Mesenchymal stem cell (in vitro differentiated cells and primary cell): ENCODE measurements around the gene METTL9.

Experiments used
- DNase-seq: peaks from one replicate; pipeline ENCODE4 v3.0.0-alpha.2; 2013
- H2AFZ ChIP-seq: one replicate; pipeline ENCODE4 v1.6.1; 2013; ENCODE audit warnings: low read depth, mild to moderate bottlenecking, control low read depth, inconsistent platforms, low read length, moderate library complexity
- H2AK5ac ChIP-seq: 2 replicates; pipeline ENCODE4 v1.6.1; 2013; ENCODE audit warnings: low read length, moderate library complexity, mild to moderate bottlenecking, inconsistent platforms; ENCODE audit not compliant: severe bottlenecking
- H2BK120ac ChIP-seq: one replicate; pipeline ENCODE4 v1.6.1; 2013; ENCODE audit warnings: low read depth, mild to moderate bottlenecking, inconsistent platforms, low read length, moderate library complexity
- H2BK12ac ChIP-seq, 2 experiments: one replicate each; pipeline ENCODE4 v1.6.1; 2013; ENCODE audit warnings: inconsistent platforms in 2 of 2, low read length in 2 of 2, mild to moderate bottlenecking in 2 of 2, moderate library complexity in 2 of 2, control low read depth in 1 of 2
- H2BK15ac ChIP-seq: one replicate; pipeline ENCODE4 v1.6.1; 2013; ENCODE audit warnings: mild to moderate bottlenecking, low read depth, inconsistent platforms; ENCODE audit not compliant: poor library complexity, severe bottlenecking
- H2BK5ac ChIP-seq: 2 replicates; pipeline ENCODE4 v1.6.1; 2013; ENCODE audit warnings: low read depth, mild to moderate bottlenecking, low read length, control low read depth, inconsistent platforms; ENCODE audit not compliant: poor library complexity, severe bottlenecking
- H3K14ac ChIP-seq, 2 experiments: one replicate each; pipeline ENCODE4 v1.6.1; 2013; ENCODE audit warnings: inconsistent platforms in 2 of 2, low read length in 2 of 2, control low read depth in 1 of 2, mild to moderate bottlenecking in 1 of 2, moderate library complexity in 1 of 2
- H3K18ac ChIP-seq, 2 experiments: one replicate each; pipeline ENCODE4 v1.6.1; 2013; ENCODE audit warnings: inconsistent platforms in 2 of 2, low read length in 2 of 2, control low read depth in 1 of 2, low read depth in 1 of 2, mild to moderate bottlenecking in 1 of 2
- H3K23ac ChIP-seq, 2 experiments: one replicate each; pipeline ENCODE4 v1.6.1; 2013; ENCODE audit warnings: inconsistent platforms in 2 of 2, low read length in 2 of 2, mild to moderate bottlenecking in 2 of 2, moderate library complexity in 2 of 2, control low read depth in 1 of 2
- H3K27ac ChIP-seq: 2 replicates; pipeline ENCODE4 v1.5.1; 2013; ENCODE audit warnings: mild to moderate bottlenecking, moderate library complexity, low read length, control low read depth, inconsistent platforms; ENCODE audit not compliant: poor library complexity, severe bottlenecking
- H3K27me3 ChIP-seq, 2 experiments: 2 replicates each; pipeline versions ENCODE4 v1.6.1 to v1.7.0; 2013; ENCODE audit warnings: low read length in 2 of 2, mild to moderate bottlenecking in 2 of 2, moderate library complexity in 2 of 2, control low read depth in 1 of 2, inconsistent platforms in 1 of 2; ENCODE audit not compliant: control insufficient read depth in 1 of 2, insufficient read depth in 1 of 2
- H3K36me3 ChIP-seq, 2 experiments: 2 replicates each; pipeline versions ENCODE4 v1.6.1 to v1.7.0; 2013; ENCODE audit warnings: low read length in 2 of 2, control low read depth in 1 of 2, inconsistent platforms in 1 of 2, low read depth in 1 of 2, mild to moderate bottlenecking in 1 of 2; ENCODE audit not compliant: insufficient read depth in 2 of 2, control insufficient read depth in 1 of 2
- H3K4ac ChIP-seq, 2 experiments: one replicate each; pipeline ENCODE4 v1.6.1; 2013; ENCODE audit warnings: inconsistent platforms in 2 of 2, low read length in 2 of 2, mild to moderate bottlenecking in 2 of 2, moderate library complexity in 2 of 2, control low read depth in 1 of 2, low read depth in 1 of 2
- H3K4me1 ChIP-seq: 2 replicates; pipeline ENCODE4 v1.6.1; 2013; ENCODE audit warnings: low read depth, low read length, control low read depth; ENCODE audit not compliant: control insufficient read depth, insufficient read depth
- H3K4me2 ChIP-seq: 2 replicates; pipeline ENCODE4 v1.6.1; 2013; ENCODE audit warnings: low read length, mild to moderate bottlenecking, inconsistent platforms; ENCODE audit not compliant: poor library complexity, severe bottlenecking
- H3K4me3 ChIP-seq, 2 experiments: 2 replicates each; pipeline versions ENCODE4 v1.5.1 to v1.7.0; 2013; ENCODE audit warnings: low read length in 2 of 2, mild to moderate bottlenecking in 2 of 2, control low read depth in 1 of 2, low read depth in 1 of 2; ENCODE audit not compliant: insufficient read depth in 1 of 2
- H3K79me1 ChIP-seq: replicated peaks from 2 replicates; pipeline ENCODE4 v1.6.1; 2013; ENCODE audit warnings: mild to moderate bottlenecking, control low read depth, low read length, inconsistent platforms; ENCODE audit not compliant: poor library complexity, severe bottlenecking
- H3K9ac ChIP-seq: 2 replicates; pipeline ENCODE4 v1.7.0; 2013; ENCODE audit warnings: mild to moderate bottlenecking, low read length, moderate library complexity
- H3K9me3 ChIP-seq: 2 replicates; pipeline ENCODE4 v1.7.0; 2013; ENCODE audit warnings: mild to moderate bottlenecking, low read length; ENCODE audit not compliant: control insufficient read depth
- H4K8ac ChIP-seq: one replicate; pipeline ENCODE4 v1.6.1; 2013; ENCODE audit warnings: inconsistent platforms, mild to moderate bottlenecking, low read length, moderate library complexity
- H4K91ac ChIP-seq: one replicate; pipeline ENCODE4 v1.6.1; 2013; ENCODE audit warnings: mild to moderate bottlenecking, low read length, inconsistent platforms
- WGBS: methylation state at CpG from one replicate; pipeline ENCODE4 v1.1.7; 2013; ENCODE audit warnings: mixed read lengths; 5-methylcytosine and 5-hydroxymethylcytosine counted together

The METTL9 gene

DNA sequence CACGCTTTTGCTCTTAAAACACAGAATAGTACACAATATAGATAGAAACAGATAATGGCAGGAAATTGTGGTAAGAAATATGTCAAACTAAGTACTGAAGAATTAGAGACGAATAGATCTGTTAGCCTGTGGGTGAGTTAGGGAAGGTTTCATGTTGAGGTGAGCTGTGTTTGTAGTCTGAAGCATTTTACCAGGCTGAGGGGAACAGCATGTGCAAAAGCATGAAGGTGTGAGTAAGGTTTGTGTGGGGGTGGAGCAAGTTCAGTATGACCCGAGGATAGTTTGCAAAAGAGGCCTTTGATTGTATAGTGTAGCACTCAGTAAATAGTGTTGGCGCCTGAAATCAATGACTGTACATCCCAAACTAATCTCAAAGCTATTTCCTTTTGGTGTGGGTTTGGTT, 39.2 kb downstream of the METTL9 start:
- Histone ChIP-seq H3K4me1 (peaks cover 3% of the 10 kb centered on the region), H2BK15ac (no peak overlapping the region), H4K91ac (no peak overlapping the region), H3K4me2 (no peak overlapping the region), H2BK5ac (no peak overlapping the region), H3K4me3 (no peak overlapping the region), H4K8ac (no peak overlapping the region), H2AFZ (no peak overlapping the region), H3K4ac (no peak overlapping the region), H3K27me3 (no peaks in the 10 kb centered on the region), H3K27ac (no peak overlapping the region), H2AK5ac (no peak overlapping the region), H3K36me3 (peaks cover 16 to 30% of the 10 kb centered on the region in 2 experiments), H2BK12ac (no peak overlapping the region), H3K14ac (no peak overlapping the region), H2BK120ac (no peak overlapping the region), H3K18ac (peak overlapping the region in 1 of 2 experiments; percentile 59), H3K9me3 (no peaks in the 10 kb centered on the region), H3K79me1 (peaks cover 28% of the 10 kb centered on the region), H3K9ac (peak overlapping the region; percentile 53), H3K23ac (no peak overlapping the region)
- WGBS, result 8% methylated on average over 2 of the region's 4 CpGs
- DNase-seq, result peak; percentile 46

DNA sequence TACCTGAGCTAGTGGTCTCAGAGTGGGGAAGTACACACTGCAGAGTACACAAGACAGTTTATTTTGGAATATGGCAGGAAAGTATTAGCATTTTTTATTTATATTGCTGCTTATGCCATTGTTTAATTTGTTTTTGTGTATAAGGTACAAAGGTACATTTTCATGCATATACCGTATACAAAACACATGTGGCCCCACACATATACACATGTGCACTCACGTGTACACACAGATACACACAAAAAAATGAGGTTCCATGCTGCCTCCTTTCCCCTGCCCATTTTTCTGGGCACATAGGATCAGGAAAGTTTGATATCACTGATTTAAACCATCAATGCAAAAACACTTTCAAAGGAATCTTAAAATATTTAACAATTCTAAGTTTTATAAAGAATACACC, 40.1 kb downstream of the METTL9 start:
- Histone ChIP-seq H3K4me2 (no peak overlapping the region), H3K14ac (no peak overlapping the region)
- WGBS, result 97% methylated on average over 2 of the region's 2 CpGs

DNA sequence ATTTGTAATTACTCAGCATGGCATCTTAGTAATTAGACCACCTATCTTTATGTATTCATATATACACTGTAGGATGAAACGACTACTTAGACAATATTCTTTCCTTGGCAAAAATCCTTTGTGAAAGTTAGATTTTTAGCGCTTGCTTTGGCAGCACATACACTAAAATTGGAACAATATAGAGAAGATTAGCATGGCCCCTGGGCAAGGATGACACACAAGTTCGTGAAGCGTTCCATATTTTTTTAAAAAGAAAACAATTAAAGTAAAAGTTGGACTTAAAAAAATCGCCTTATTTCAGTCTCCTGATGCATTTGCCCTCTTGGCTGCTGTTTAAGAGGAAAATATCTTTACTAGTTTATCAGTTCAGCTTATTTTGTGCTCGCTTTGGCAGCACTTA, 42.5 kb downstream of the METTL9 start:
- no peak overlapping the region for H3K27ac ChIP-seq
- peaks cover 7 to 13% of the 10 kb centered on the region in 2 experiments for H3K36me3 ChIP-seq
- H3K4me3 ChIP-seq, result no peak overlapping the region
- H2BK5ac ChIP-seq, result no peak overlapping the region
- no peak overlapping the region for H3K18ac ChIP-seq
- WGBS, result 100% methylated on average over 3 of the region's 6 CpGs
- no peaks in the 10 kb centered on the region for H3K9me3 ChIP-seq
- peak overlapping the region; percentile 70 for H3K9ac ChIP-seq
- no peak for DNase-seq
- no peak overlapping the region for H4K91ac ChIP-seq
- no peak overlapping the region for H2AK5ac ChIP-seq
- H3K23ac ChIP-seq, result no peak overlapping the region
- H2BK15ac ChIP-seq, result no peak overlapping the region
- no peak overlapping the region for H2BK12ac ChIP-seq
- H3K27me3 ChIP-seq, result no peaks in the 10 kb centered on the region
- no peak overlapping the region for H2BK120ac ChIP-seq
- no peak overlapping the region for H3K4ac ChIP-seq
- peaks cover 5% of the 10 kb centered on the region for H3K4me1 ChIP-seq
- peaks cover 18% of the 10 kb centered on the region for H3K79me1 ChIP-seq
- H2AFZ ChIP-seq, result no peak overlapping the region
- no peak overlapping the region for H3K14ac ChIP-seq
- no peak overlapping the region for H4K8ac ChIP-seq
- H3K4me2 ChIP-seq, result no peak overlapping the region

More for the DNA sequence above, 40.1 kb downstream of the METTL9 start:
- Histone ChIP-seq H3K27ac (no peak overlapping the region), H2AK5ac (no peak overlapping the region), H3K36me3 (peaks cover 16 to 28% of the 10 kb centered on the region in 2 experiments), H3K27me3 (no peaks in the 10 kb centered on the region), H2AFZ (no peak overlapping the region), H2BK5ac (no peak overlapping the region), H3K4me3 (no peak overlapping the region), H3K4me1 (peaks cover 3% of the 10 kb centered on the region), H3K9me3 (no peaks in the 10 kb centered on the region), H2BK15ac (no peak overlapping the region), H3K9ac (peak overlapping the region; percentile 53), H3K79me1 (peaks cover 27% of the 10 kb centered on the region), H3K4ac (no peak overlapping the region), H2BK120ac (no peak overlapping the region), H4K8ac (no peak overlapping the region), H3K18ac (no peak overlapping the region), H2BK12ac (no peak overlapping the region), H4K91ac (no peak overlapping the region), H3K23ac (no peak overlapping the region)
- no peak for DNase-seq

DNA sequence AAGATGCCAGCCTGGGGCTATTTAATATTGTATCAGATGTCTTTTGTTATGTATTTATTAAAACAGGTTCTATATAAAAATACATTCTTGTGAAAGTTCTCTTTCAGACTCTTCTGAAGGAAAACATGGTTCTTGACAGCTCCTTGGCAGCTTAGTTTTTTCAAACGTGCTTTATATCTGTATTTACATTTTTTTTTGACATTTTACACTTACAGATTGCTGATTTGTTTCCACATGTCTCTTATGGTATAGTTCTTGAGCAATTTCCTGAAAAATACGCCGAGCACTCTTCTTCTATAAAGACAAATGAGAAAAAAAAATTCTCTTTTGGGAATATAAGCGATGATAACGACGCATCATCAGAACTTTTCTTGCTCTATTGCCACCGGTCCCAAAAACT, 43.5 kb downstream of the METTL9 start:
- Histone ChIP-seq H2BK5ac (no peak overlapping the region), H3K9ac (no peak overlapping the region), H4K8ac (no peak overlapping the region), H3K27ac (no peak overlapping the region), H2AK5ac (no peak overlapping the region), H3K27me3 (no peaks in the 10 kb centered on the region), H2BK120ac (no peak overlapping the region), H3K4me2 (no peak overlapping the region), H3K4me3 (no peak overlapping the region), H3K9me3 (no peaks in the 10 kb centered on the region), H2BK12ac (no peak overlapping the region), H3K14ac (no peak overlapping the region), H2BK15ac (no peak overlapping the region), H3K23ac (no peak overlapping the region), H3K36me3 (peaks cover 7 to 12% of the 10 kb centered on the region in 2 experiments), H4K91ac (no peak overlapping the region), H3K4ac (no peak overlapping the region), H3K4me1 (peaks cover 2% of the 10 kb centered on the region), H2AFZ (no peak overlapping the region), H3K79me1 (peaks cover 21% of the 10 kb centered on the region), H3K18ac (no peak overlapping the region)
- DNase-seq, result no peak
- WGBS, result 100% methylated on average over 2 of the region's 7 CpGs
